ENCODE data around the gene CSNK2A1.

Gene CSNK2A1

DNA sequence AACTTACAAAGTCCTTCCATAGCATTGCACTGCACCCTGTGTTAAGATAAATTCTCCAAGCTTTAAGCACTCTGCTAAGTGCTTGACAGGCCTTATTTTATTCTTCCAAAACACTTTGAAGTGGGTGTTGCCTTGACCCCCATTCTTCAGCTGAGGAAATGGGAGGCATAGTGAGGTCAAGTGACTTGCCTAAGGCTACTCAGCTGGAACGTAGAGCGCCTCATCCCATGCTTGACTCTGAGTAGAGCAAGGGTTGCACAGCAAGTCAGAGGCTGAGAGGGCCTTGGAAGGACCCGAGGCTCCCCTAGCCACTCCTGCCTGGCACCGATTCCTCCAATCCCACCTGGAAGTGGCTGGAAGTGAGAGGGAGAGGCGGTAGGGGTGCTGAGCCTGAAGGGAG, 19.6 kb upstream of the CSNK2A1 start:
- TF ChIP-seq, protein P1, sequence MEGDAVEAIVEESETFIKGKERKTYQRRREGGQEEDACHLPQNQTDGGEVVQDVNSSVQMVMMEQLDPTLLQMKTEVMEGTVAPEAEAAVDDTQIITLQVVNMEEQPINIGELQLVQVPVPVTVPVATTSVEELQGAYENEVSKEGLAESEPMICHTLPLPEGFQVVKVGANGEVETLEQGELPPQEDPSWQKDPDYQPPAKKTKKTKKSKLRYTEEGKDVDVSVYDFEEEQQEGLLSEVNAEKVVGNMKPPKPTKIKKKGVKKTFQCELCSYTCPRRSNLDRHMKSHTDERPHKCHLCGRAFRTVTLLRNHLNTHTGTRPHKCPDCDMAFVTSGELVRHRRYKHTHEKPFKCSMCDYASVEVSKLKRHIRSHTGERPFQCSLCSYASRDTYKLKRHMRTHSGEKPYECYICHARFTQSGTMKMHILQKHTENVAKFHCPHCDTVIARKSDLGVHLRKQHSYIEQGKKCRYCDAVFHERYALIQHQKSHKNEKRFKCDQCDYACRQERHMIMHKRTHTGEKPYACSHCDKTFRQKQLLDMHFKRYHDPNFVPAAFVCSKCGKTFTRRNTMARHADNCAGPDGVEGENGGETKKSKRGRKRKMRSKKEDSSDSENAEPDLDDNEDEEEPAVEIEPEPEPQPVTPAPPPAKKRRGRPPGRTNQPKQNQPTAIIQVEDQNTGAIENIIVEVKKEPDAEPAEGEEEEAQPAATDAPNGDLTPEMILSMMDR (IDR thresholded peaks at IDR 0.05; ENCODE audit: low read depth, low read length), result no peak

DNA sequence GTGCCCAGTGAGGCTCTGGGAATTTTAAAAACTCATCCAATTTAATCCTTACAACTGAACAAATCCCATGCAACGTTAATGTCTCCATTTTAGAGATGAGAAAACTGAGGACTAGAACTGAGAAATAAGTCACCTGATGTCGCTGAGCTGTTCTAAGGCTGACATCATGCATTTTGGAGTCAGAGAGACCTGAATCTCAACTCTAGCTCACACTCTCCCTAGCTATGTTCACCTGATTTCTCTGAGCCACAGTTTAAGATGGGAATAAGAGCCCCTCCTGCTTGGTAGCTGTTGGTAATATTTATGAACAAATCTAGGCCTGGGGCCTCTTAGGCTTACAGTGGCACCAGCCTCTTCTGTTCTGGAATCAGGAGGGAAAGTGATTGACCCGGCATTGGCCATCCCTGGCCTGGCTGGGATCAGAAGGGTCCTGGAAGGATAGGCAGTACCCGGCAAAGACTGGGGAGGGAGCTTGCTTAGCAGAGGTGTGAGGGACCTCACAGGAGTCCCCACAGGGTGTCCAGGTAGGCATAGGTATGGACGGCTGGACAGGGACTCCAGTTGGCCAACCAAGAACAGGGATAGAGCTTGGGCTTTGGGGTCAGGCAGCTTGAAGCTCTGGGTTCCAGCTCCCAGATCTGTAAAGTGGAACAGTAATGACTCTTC, 18.8 kb upstream of the CSNK2A1 start:
- TF ChIP-seq, protein P1 (IDR thresholded peaks at IDR 0.05; ENCODE audit: low read depth, low read length), result no peak
- no peak overlapping the region for H3K4me3 ChIP-seq (ENCODE audit: low read depth, low read length)

More for the DNA sequence above, 19.6 kb upstream of the CSNK2A1 start:
- H3K4me3 ChIP-seq (ENCODE audit: low read depth, low read length), result no peak overlapping the region

DNA sequence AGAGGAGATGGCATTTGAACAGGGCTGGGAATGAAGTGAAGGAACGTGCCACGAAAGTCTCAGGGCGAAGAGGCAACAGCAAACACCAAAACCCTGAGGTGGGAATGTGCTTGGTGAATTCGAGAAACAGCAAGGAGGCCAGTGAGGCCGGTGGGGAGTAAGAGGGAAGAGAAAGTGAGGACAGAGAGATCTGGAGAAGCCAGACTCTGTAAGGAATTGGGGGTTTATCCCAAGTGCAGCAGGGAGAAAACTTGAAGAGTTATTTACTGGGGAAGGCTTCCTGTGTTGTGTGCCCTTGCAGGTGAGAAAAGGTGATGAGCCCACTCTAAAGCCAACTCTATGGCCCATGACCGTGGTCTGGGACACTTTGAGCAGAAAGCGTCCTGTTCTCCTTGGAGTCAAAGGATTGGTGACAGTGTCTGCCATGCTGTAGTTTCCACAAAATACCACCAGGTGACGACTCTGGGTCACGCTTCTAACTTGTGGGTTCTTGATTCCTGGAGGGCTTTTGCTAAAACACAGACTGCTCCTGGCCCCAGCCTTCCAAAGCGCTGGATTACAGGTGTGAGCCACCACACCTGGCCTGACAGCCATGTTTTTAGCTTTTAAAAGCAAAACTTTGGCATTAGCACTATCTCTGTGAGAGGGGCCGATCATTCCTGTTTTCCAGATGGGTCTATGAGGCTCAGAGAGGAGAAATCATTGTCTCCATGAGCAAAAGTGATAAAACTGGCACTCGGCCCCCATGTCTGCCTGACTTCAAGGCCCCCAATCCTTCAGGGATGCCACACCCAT, 18.0 kb upstream of the CSNK2A1 start:
- no peak overlapping the region for H3K4me3 ChIP-seq (ENCODE audit: low read depth, low read length)
- TF ChIP-seq, protein P1 (IDR thresholded peaks at IDR 0.05; ENCODE audit: low read depth, low read length), result peak; percentile 100

DNA sequence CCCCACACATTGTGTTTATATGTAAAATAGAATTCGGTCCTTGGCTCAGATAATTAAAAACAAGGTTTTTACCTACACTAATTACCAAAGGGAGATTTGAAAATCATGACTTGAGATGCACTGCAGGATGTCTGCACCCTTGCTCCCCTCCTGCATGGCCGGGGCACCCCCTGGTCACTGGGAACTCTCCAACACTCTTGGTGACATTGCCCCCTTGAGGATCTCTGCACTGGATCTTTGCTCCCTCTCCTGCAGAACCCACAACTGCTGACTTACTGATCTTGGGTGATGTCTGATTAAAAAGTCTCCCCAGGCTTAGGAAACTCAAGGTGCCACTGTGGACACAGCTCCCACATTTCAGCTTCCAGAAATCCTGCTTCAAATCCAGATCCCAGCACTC, 17.1 kb upstream of the CSNK2A1 start:
- H3K4me3 ChIP-seq (ENCODE audit: low read depth, low read length), result no peak overlapping the region
- TF ChIP-seq, protein P1 (IDR thresholded peaks at IDR 0.05; ENCODE audit: low read depth, low read length), result no peak

DNA sequence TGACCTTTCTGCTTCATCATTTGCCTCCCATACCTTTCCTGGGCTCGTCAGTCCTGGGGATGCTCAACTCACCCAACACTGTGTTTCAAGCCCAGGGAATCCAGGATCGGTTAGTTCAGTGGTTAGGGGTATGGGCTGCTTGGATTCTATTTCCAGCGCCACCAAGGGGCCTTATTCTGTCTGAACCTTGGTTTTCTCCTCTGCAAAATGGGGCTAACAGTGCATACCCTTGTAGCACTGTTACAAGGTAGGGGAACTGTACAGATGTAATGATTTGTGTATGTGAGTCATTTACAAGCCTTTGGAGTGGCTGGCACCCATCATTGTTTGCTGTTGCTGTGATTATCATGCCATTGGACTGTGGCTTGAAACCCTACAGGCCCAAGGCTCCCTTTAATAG, 14.5 kb upstream of the CSNK2A1 start:
- TF ChIP-seq, protein P1 (IDR thresholded peaks at IDR 0.05; ENCODE audit: low read depth, low read length), result no peak
- no peak overlapping the region for H3K4me3 ChIP-seq (ENCODE audit: low read depth, low read length)

DNA sequence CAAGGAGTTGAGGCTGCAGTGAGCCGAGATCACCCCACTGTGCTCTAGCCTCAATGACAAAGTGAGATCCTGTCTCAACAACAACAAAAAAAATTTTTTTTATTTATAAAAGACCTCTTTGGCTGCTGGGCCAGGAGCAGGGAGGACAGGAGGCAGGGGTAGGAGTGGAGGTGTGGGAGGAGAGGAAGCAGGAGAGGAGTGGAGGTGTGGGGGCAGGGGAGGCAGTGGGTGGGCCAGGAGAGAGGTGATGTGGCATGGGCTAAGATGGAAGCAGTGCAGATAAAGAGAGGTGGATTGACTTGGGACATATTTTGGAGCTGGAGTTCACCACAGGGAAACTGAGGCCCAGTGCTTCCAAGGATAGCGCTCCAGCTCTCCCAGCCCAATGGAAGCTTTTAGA, 13.4 kb upstream of the CSNK2A1 start:
- TF ChIP-seq, protein P1 (IDR thresholded peaks at IDR 0.05; ENCODE audit: low read depth, low read length), result no peak
- no peak overlapping the region for H3K4me3 ChIP-seq (ENCODE audit: low read depth, low read length)

DNA sequence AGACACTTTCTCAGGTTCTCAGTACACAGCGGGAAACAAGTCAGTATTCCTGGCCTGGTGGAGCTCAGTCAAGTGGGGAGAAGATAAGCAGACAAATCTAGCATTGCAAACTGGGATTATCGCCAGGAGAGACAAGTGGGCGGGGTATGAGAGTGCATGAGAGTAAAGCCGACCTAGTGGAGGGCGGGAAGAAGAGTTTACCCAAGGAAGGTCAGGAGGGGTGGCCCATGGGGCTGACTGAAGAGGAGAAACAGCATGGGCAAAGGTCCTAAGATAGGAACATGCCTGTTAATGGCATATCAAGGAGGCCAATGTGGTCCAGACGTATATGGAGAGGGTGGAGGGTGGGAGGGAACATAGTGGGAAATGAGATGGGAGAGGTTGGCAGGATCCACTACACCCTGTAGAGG, 12.4 kb upstream of the CSNK2A1 start:
- TF ChIP-seq, protein P1 (IDR thresholded peaks at IDR 0.05; ENCODE audit: low read depth, low read length), result no peak
- no peak overlapping the region for H3K4me3 ChIP-seq (ENCODE audit: low read depth, low read length)

Measured in WI38 (cell line).